CD4-positive, alpha-beta memory T cell (primary cell): ENCODE measurements around the gene NDUFA8. TPM values are rescaled to one million over a fixed set of nuclear protein-coding genes. Genes with fewer than 3 reads are reported as not detected.
"Not testable (repeated sequence)": the region's sequence is repeated elsewhere in the genome, so short reads cannot be mapped to it uniquely, and the experiment has no call there.

Experiments
- CTCF ChIA-PET: fragments of 350-600 bp; sonication (Branson Sonifier 250); formaldehyde crosslinking; loops from one replicate; lab custom pipeline; 2021; ENCODE audit warnings: inconsistent platforms; ENCODE audit not compliant: partially characterized antibody; lab: Charles Lee
- POLR2A ChIA-PET: fragments of 350-600 bp; sonication (Branson Sonifier 250); formaldehyde crosslinking; loops from one replicate; lab custom pipeline; 2021; ENCODE audit not compliant: partially characterized antibody; lab: Charles Lee
- DNase-seq, 5 donors: peaks; one replicate each; pipeline versions ENCODE4 v3.0.0 to v3.0.0-alpha.2; 2020 to 2022; ENCODE audit warnings: mixed read lengths in 1 of 5
- H3K27ac ChIP-seq: one replicate; pipeline ENCODE4 v1.7.0; 2013; ENCODE audit warnings: low read depth, low read length
- H3K27me3 ChIP-seq: 2 replicates; pipeline ENCODE4 v1.7.0; 2013; ENCODE audit warnings: mild to moderate bottlenecking, low read length, moderate library complexity; ENCODE audit not compliant: insufficient read depth
- H3K36me3 ChIP-seq: 2 replicates; pipeline ENCODE4 v1.7.0; 2013; ENCODE audit warnings: mild to moderate bottlenecking, low read length, moderate library complexity; ENCODE audit not compliant: insufficient read depth
- H3K4me1 ChIP-seq: 2 replicates; pipeline ENCODE4 v1.7.0; 2013; ENCODE audit warnings: mild to moderate bottlenecking, low read length, moderate library complexity; ENCODE audit not compliant: insufficient read depth
- H3K4me3 ChIP-seq, 2 donors: one replicate each; pipeline ENCODE4 v1.7.0; 2013; ENCODE audit warnings: low read length in 2 of 2, mild to moderate bottlenecking in 1 of 2
- H3K9me3 ChIP-seq, 2 donors: one replicate each; pipeline ENCODE4 v1.7.0; 2013; ENCODE audit warnings: low read length in 2 of 2, control low read depth in 1 of 2; ENCODE audit not compliant: control insufficient read depth in 1 of 2
- H3K27ac Mint-ChIP-seq, 7 donors: one replicate each; pipeline ENCODE4 v1.8.0; 2020 to 2021; ENCODE audit warnings: mixed read lengths in 7 of 7, mild to moderate bottlenecking in 6 of 7, inconsistent platforms in 3 of 7, moderate library complexity in 3 of 7
- H3K27me3 Mint-ChIP-seq, 2 donors: one replicate each; pipeline ENCODE4 v1.8.0; 2020 to 2021; ENCODE audit warnings: mixed read lengths in 2 of 2
- H3K36me3 Mint-ChIP-seq, 2 donors: one replicate each; pipeline ENCODE4 v1.8.0; 2020 to 2021; ENCODE audit warnings: mixed read lengths in 2 of 2, inconsistent platforms in 1 of 2, mild to moderate bottlenecking in 1 of 2
- H3K4me1 Mint-ChIP-seq, 4 donors: one replicate each; pipeline ENCODE4 v1.8.0; 2020 to 2021; ENCODE audit warnings: mixed read lengths in 4 of 4, mild to moderate bottlenecking in 1 of 4
- H3K4me3 Mint-ChIP-seq, 8 donors: one replicate each; pipeline ENCODE4 v1.8.0; 2020 to 2021; ENCODE audit warnings: mixed read lengths in 8 of 8, mild to moderate bottlenecking in 7 of 8, moderate library complexity in 6 of 8, inconsistent platforms in 3 of 8
- H3K9me3 Mint-ChIP-seq, 8 donors: one replicate each; pipeline ENCODE4 v1.8.0; 2020 to 2021; ENCODE audit warnings: mixed read lengths in 8 of 8, mild to moderate bottlenecking in 5 of 8, inconsistent platforms in 3 of 8, moderate library complexity in 1 of 8
- intact Hi-C: fragments of 100-400 bp; cut with micrococcal nuclease; formaldehyde crosslinking; loops from one replicate; pipeline ENCODE4 v1.15.1; 2023
- polyA plus RNA-seq, 2 donors: library from polyadenylated mRNA; unstranded; fragments of 300-500 nt; fragmentation: Illumina TruSeq; gene quantifications; one replicate each; pipeline ENCODE4 v1.2.3, GENCODE V29; 2021
- total RNA-seq, 2 experiments: library from RNA; stranded (reverse); gene quantifications; one replicate each; pipeline ENCODE4 v1.2.3, GENCODE V29; 2021

NDUFA8 gene
- total and polyA plus RNA-seq, 4 experiments from 2014 or later = 17.6 to 74.3 (median 45.0) TPM

- no peaks in the 10 kb centered on the region for H3K9me3 ChIP-seq
- H3K36me3 Mint-ChIP-seq = no peaks in the 10 kb centered on the region
- no peaks in the 10 kb centered on the region for H3K27me3 ChIP-seq
- peaks cover 0 to 1% (median 0%) of the 10 kb centered on the region in 8 donors for H3K9me3 Mint-ChIP-seq
- H3K4me3 ChIP-seq = no peak overlapping the region
- intact Hi-C loops = no loop called here
- ChIA-PET CTCF (interaction anchor here (2.2 kb wide), 1 partner anchor 20 kb away, joined by 8 read pairs; no protein-coding TSS in a partner anchor), POLR2A (no interaction called here)
- H3K27ac Mint-ChIP-seq = no peak overlapping the region
- H3K4me1 ChIP-seq = no peaks in the 10 kb centered on the region
- H3K27ac ChIP-seq = no peak overlapping the region
- no peak overlapping the region for H3K4me3 Mint-ChIP-seq
- no peak for DNase-seq
- H3K36me3 ChIP-seq = no peaks in the 10 kb centered on the region
- peaks cover 0 to 3% of the 10 kb centered on the region in 2 donors for H3K27me3 Mint-ChIP-seq
- peaks cover 0 to 4% (median under 1%) of the 10 kb centered on the region in 4 donors for H3K4me1 Mint-ChIP-seq
Measured at GRCh38 chr9:122118343-122119165, 41.0 kb downstream of the NDUFA8 start.

DNA sequence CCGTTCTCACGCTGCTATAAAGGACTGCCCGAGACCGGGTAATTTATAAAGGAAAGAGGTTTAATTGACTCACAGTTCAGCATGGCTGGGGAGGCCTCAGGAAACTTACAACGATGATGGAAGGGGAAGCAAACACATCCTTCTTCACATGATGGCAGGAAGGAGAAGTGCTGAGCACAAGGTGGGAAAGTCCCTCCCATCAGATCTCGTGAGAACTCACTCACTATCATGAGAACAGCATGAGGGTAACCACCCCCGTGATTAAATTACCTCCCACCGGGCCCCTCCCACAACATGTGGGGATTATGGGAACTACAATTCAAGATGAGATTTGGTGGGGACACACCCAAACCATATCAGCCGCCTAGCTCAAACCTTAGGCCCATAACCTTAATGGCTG is 42.3 kb downstream of the NDUFA8 start:
- POLR2A ChIA-PET, H3K27me3 ChIP-seq, intact Hi-C loops, H3K4me3 Mint-ChIP-seq, H3K4me1 Mint-ChIP-seq, H3K9me3 ChIP-seq, H3K27me3 Mint-ChIP-seq, H3K36me3 Mint-ChIP-seq, H3K27ac ChIP-seq, H3K4me3 ChIP-seq, DNase-seq, H3K4me1 ChIP-seq, H3K9me3 Mint-ChIP-seq, H3K36me3 ChIP-seq: not testable (repeated sequence)
- CTCF ChIA-PET = interaction anchor here (1.0 to 2.2 kb wide), 2 partner anchors 16 to 18 kb away, joined by 3 to 8 read pairs; no protein-coding TSS in a partner anchor
- H3K27ac Mint-ChIP-seq = peak overlapping the region in 1 of 7 donors; percentile 24

DNA sequence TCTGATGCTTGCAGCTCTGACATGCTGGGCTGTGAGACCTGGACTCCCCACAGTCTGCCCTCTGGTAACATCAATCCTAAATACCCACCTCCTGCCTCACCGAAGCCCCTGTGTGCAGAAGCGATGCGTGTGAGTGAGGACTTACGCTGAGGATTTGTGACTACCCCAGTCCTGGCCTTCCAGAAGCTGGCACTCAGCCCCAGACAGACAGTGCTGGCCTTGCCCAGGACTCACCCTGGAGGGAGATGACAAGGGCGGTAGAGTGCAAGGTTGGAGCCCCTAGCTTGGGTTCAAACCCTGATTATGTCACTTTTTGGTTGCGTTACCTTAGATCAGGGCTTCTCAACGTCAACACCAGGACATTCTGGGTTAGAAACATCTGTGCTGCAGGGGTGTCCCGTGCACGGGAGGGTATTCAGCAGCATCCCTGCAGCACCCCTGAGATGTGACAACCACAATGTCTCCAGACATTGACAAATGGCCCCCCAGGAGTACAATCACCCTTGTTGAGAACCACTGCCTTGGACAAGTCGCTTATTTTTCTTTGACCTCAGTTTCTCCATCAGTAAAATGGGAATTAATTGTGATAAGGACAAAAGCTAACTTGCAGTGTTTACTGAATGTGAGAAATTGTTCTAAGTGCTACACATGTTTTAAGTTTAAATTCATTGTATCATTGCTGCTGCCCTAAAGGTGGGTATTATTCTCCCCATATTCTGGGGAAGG is 43.0 kb downstream of the NDUFA8 start:
- H3K27me3 ChIP-seq = no peaks in the 10 kb centered on the region
- intact Hi-C loops = no loop called here
- H3K4me1 Mint-ChIP-seq = no peaks in the 10 kb centered on the region
- H3K4me3 ChIP-seq = no peak overlapping the region
- peaks cover 0 to 3% of the 10 kb centered on the region in 2 donors for H3K27me3 Mint-ChIP-seq
- peaks cover 0 to 1% (median 0%) of the 10 kb centered on the region in 8 donors for H3K9me3 Mint-ChIP-seq
- no peak overlapping the region for H3K27ac ChIP-seq
- DNase-seq = no peak
- ChIA-PET POLR2A (no interaction called here), CTCF (interaction anchor here (1.0 to 2.2 kb wide), 5 partner anchors 8 to 18 kb away, joined by 3 to 13 read pairs (median 8); no protein-coding TSS in a partner anchor)
- no peaks in the 10 kb centered on the region for H3K36me3 Mint-ChIP-seq
- H3K9me3 ChIP-seq = no peaks in the 10 kb centered on the region
- no peak overlapping the region for H3K4me3 Mint-ChIP-seq
- no peaks in the 10 kb centered on the region for H3K36me3 ChIP-seq
- H3K4me1 ChIP-seq = no peaks in the 10 kb centered on the region
- peak overlapping the region in 1 of 7 donors; percentile 24 for H3K27ac Mint-ChIP-seq

GRCh38 chr9:122116040-122116439 is 43.5 kb downstream of the NDUFA8 start:
- Histone ChIP-seq H3K4me3 (no peak overlapping the region), H3K4me1 (no peaks in the 10 kb centered on the region), H3K9me3 (no peaks in the 10 kb centered on the region), H3K27me3 (no peaks in the 10 kb centered on the region), H3K27ac (no peak overlapping the region), H3K36me3 (no peaks in the 10 kb centered on the region)
- peaks cover 0 to 3% of the 10 kb centered on the region in 2 donors for H3K27me3 Mint-ChIP-seq
- H3K4me1 Mint-ChIP-seq = no peaks in the 10 kb centered on the region
- no peaks in the 10 kb centered on the region for H3K36me3 Mint-ChIP-seq
- POLR2A ChIA-PET = no interaction called here
- peaks cover 0 to 1% (median 0%) of the 10 kb centered on the region in 8 donors for H3K9me3 Mint-ChIP-seq
- no peak for DNase-seq
- no peak overlapping the region for H3K27ac Mint-ChIP-seq
- CTCF ChIA-PET = interaction anchor here (1.5 to 1.9 kb wide), 3 partner anchors 8 to 17 kb away, joined by 6 to 13 read pairs (median 10); no protein-coding TSS in a partner anchor
- H3K4me3 Mint-ChIP-seq = no peak overlapping the region
- intact Hi-C loops = no loop called here

- Mint-ChIP-seq H3K4me3 (no peak overlapping the region), H3K27ac (no peak overlapping the region), H3K4me1 (no peaks in the 10 kb centered on the region), H3K36me3 (no peaks in the 10 kb centered on the region), H3K9me3 (peaks cover 0 to 1% (median 0%) of the 10 kb centered on the region in 8 donors), H3K27me3 (peaks cover 0 to 3% of the 10 kb centered on the region in 2 donors)
- ChIA-PET POLR2A (no interaction called here), CTCF (interaction anchor here (1.5 to 1.9 kb wide), 3 partner anchors 9 to 16 kb away, joined by 6 to 13 read pairs (median 10); no protein-coding TSS in a partner anchor)
- DNase-seq = no peak
- no peak overlapping the region for H3K27ac ChIP-seq
- no peaks in the 10 kb centered on the region for H3K36me3 ChIP-seq
- no peaks in the 10 kb centered on the region for H3K9me3 ChIP-seq
- no peaks in the 10 kb centered on the region for H3K27me3 ChIP-seq
- H3K4me3 ChIP-seq = no peak overlapping the region
- intact Hi-C loops = no loop called here
- H3K4me1 ChIP-seq = no peaks in the 10 kb centered on the region
Measured at GRCh38 chr9:122115176-122116035, 44.2 kb downstream of the NDUFA8 start.

DNA sequence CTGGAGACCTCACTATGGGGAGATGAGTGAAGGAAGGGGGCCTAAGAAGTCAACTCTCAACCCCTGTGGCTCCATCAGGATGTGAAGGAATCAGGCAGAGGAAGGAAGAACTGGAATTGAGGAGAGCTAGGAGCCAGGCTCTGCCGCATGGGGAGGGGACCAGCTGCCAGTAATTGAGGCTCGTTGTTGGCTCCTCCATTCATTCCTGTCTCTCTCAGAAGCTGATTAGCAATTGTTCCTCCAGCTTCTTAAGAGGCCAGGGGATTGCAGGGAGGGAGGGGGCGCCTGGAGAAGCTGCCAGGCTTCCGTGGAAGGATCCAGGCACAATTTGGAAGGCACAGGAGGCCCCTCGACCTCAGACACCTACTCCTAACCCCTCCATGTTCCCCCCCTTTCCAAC is 46.0 kb downstream of the NDUFA8 start:
- CTCF ChIA-PET = interaction anchor here (1.5 to 1.8 kb wide), 2 partner anchors 12 to 15 kb away, joined by 7 to 8 read pairs; no protein-coding TSS in a partner anchor
- POLR2A ChIA-PET = no interaction called here
- H3K4me1 Mint-ChIP-seq = no peaks in the 10 kb centered on the region
- no peak overlapping the region for H3K4me3 ChIP-seq
- no peaks in the 10 kb centered on the region for H3K27me3 ChIP-seq
- no peaks in the 10 kb centered on the region for H3K4me1 ChIP-seq
- no peak overlapping the region for H3K27ac Mint-ChIP-seq
- H3K36me3 Mint-ChIP-seq = no peaks in the 10 kb centered on the region
- no peak overlapping the region for H3K27ac ChIP-seq
- H3K27me3 Mint-ChIP-seq = peaks cover 0 to 3% of the 10 kb centered on the region in 2 donors
- H3K36me3 ChIP-seq = no peaks in the 10 kb centered on the region
- DNase-seq = no peak
- H3K4me3 Mint-ChIP-seq = no peak overlapping the region
- peaks cover 0 to 1% (median 0%) of the 10 kb centered on the region in 8 donors for H3K9me3 Mint-ChIP-seq
- intact Hi-C loops = no loop called here
- no peaks in the 10 kb centered on the region for H3K9me3 ChIP-seq
